GM12878 (cell line): ENCODE results near the gene GPC5. TPM values are rescaled to one million over a fixed set of nuclear protein-coding genes. Genes with fewer than 3 reads are reported as not detected.

Source experiments
- ATAC-seq: fragments of 200-7000 bp; cut with Tn5 transposase; 3 replicates; pipeline ENCODE4 v1.9.1; 2020; ENCODE audit warnings: mild to moderate bottlenecking, moderate library complexity
- BruUV-seq: library from RNA; stranded (reverse); fragments of 400-500 nt; replicated peaks from 2 replicates; lab custom pipeline; 2021; lab: Mats Ljungman, UMichigan
- CTCF ChIA-PET: fragments of 300-600 bp; sonication (Branson Sonifier 250); formaldehyde crosslinking; extraction: SDS; loops from one replicate; lab custom pipeline; 2021; ENCODE audit warnings: inconsistent platforms; lab: Yijun Ruan, JAX
- POLR2A ChIA-PET: fragments of 350-600 bp; formaldehyde crosslinking; extraction: SDS; loops from one replicate; lab custom pipeline; 2021; ENCODE audit warnings: inconsistent platforms; lab: Charles Lee
- RAD21 ChIA-PET: fragments of 300-600 bp; sonication (Branson Sonifier 250); formaldehyde crosslinking; loops from one replicate; lab custom pipeline; 2023; ENCODE audit warnings: antibody characterized with exemption; ENCODE audit not compliant: unreplicated experiment; lab: Charles Lee
- SMC1A ChIA-PET: fragments of 300-600 bp; sonication (Branson Sonifier 250); formaldehyde crosslinking; loops from one replicate; lab custom pipeline; 2023; ENCODE audit not compliant: unreplicated experiment, uncharacterized antibody; lab: Charles Lee
- DNase-seq: peaks from one replicate; pipeline ENCODE4 v3.0.0-alpha.2; 2011; ENCODE audit warnings: low read depth, low spot score
- FAIRE-seq: peaks from 3 replicates; lab custom pipeline; 2011; peaks lifted over from hg19 to GRCh38; lab: Jason Lieb, UNC
- H2AFZ ChIP-seq: 2 replicates; pipeline ENCODE4 v1.6.0; 2011; ENCODE audit warnings: low read depth, low read length, control low read depth; ENCODE audit not compliant: control insufficient read depth
- H3K27ac ChIP-seq: 2 replicates; pipeline ENCODE4 v1.5.1; 2011; ENCODE audit warnings: control low read depth; ENCODE audit not compliant: control insufficient read depth, insufficient read depth
- H3K27me3 ChIP-seq, 2 experiments: replicated peaks in 1 of 2; 2 replicates each; pipeline versions ENCODE4 v1.6.0 to v1.6.1; 2011; ENCODE audit warnings: low read length in 1 of 2; ENCODE audit not compliant: control insufficient read depth in 2 of 2, insufficient read depth in 2 of 2
- H3K36me3 ChIP-seq, 2 experiments: 2 replicates each; pipeline ENCODE4 v1.5.1; 2011; ENCODE audit warnings: low read length in 1 of 2; ENCODE audit not compliant: control insufficient read depth in 2 of 2, insufficient read depth in 2 of 2
- H3K4me1 ChIP-seq: 2 replicates; pipeline ENCODE4 v1.6.1; 2011; ENCODE audit warnings: mild to moderate bottlenecking, low read length, moderate library complexity, mixed read lengths; ENCODE audit not compliant: control insufficient read depth, insufficient read depth
- H3K4me2 ChIP-seq: 2 replicates; pipeline ENCODE4 v1.6.0; 2011; ENCODE audit warnings: control low read depth; ENCODE audit not compliant: control insufficient read depth, insufficient read depth
- H3K4me3 ChIP-seq: fragments of 200-600 bp; sonication (generic); 2 replicates; pipeline ENCODE4 v1.5.1; 2016
- H3K79me2 ChIP-seq: 2 replicates; pipeline ENCODE4 v1.6.0; 2011; ENCODE audit warnings: low read length; ENCODE audit not compliant: control insufficient read depth, insufficient read depth
- H3K9ac ChIP-seq: 2 replicates; pipeline ENCODE4 v1.8.0; 2011; ENCODE audit warnings: low read length, control low read depth, mixed read lengths; ENCODE audit not compliant: control insufficient read depth, insufficient read depth
- H3K9me3 ChIP-seq: replicated peaks from 3 replicates; pipeline ENCODE4 v1.5.1; 2011; ENCODE audit warnings: mild to moderate bottlenecking, low read length; ENCODE audit not compliant: control insufficient read depth, insufficient read depth
- H4K20me1 ChIP-seq: 2 replicates; pipeline ENCODE4 v1.6.0; 2011; ENCODE audit not compliant: control insufficient read depth, insufficient read depth
- IKZF2 ChIP-seq, 2 experiments: fragments of 450-650 bp; IDR thresholded peaks; 2 replicates each; pipeline ENCODE4 v1.6.1; 2017; ENCODE audit warnings: mild to moderate bottlenecking in 2 of 2, moderate library complexity in 2 of 2
- JUND ChIP-seq: IDR thresholded peaks from 2 replicates; pipeline ENCODE4 v1.6.1; 2012; ENCODE audit warnings: low read depth, mild to moderate bottlenecking, low read length, improper control_type of control experiment, moderate library complexity
- NBN ChIP-seq: fragments of 450-650 bp; IDR thresholded peaks from 2 replicates; pipeline ENCODE4 v1.6.1; 2016
- NFIC ChIP-seq: IDR thresholded peaks from 2 replicates; pipeline ENCODE4 v1.6.1; 2012; ENCODE audit warnings: low read depth, mild to moderate bottlenecking, inconsistent platforms, low read length, moderate library complexity
- NR2C1 ChIP-seq: fragments of 450-650 bp; IDR thresholded peaks from 2 replicates; pipeline ENCODE4 v1.6.1; 2017; ENCODE audit warnings: antibody characterized with exemption, mild to moderate bottlenecking, moderate library complexity
- PML ChIP-seq: IDR thresholded peaks from 2 replicates; pipeline ENCODE4 v1.6.1; 2012; ENCODE audit warnings: low read length, inconsistent platforms
- RCOR1 ChIP-seq: conservative IDR thresholded peaks from 2 replicates; pipeline ENCODE4 v1.6.1; 2012; ENCODE audit warnings: low read depth, low read length, improper control_type of control experiment
- STAT1 ChIP-seq: fragments of 450-650 bp; conservative IDR thresholded peaks from 2 replicates; pipeline ENCODE4 v1.6.1; 2014; ENCODE audit warnings: antibody characterized with exemption, mild to moderate bottlenecking
- ZNF24 ChIP-seq: fragments of 450-650 bp; IDR thresholded peaks from 2 replicates; pipeline ENCODE4 v1.6.1; 2017; ENCODE audit warnings: antibody characterized with exemption, mild to moderate bottlenecking
- ZNF384 ChIP-seq: IDR thresholded peaks from 2 replicates; pipeline ENCODE4 v1.6.1; 2012; ENCODE audit warnings: low read depth, mild to moderate bottlenecking, low read length, improper control_type of control experiment, borderline replicate concordance
- in situ Hi-C: fragments of 300-500 bp; cut with MboI; formaldehyde crosslinking; loops from 9 replicates; pipeline ENCODE4 v1.14.3; 2018; ENCODE audit warnings: mixed read lengths
- intact Hi-C: fragments of 100-400 bp; cut with micrococcal nuclease; formaldehyde crosslinking; loops from one replicate; pipeline ENCODE4 v1.14.2; 2022; ENCODE audit not compliant: unreplicated experiment
- polyA plus RNA-seq, 11 experiments: library from polyadenylated mRNA; depleted of rRNA in 4 of 11; unstranded in 6 of 11; stranded (reverse) in 5 of 11; fragments of >200 nt; fragmentation: Nextera tagmentation in 4 of 11; fragmentation: Illumina TruSeq in 1 of 11; extraction: Ambion mirVana in 4 of 11; extraction: Trizol in 1 of 11; gene quantifications; 1 replicate in 1 of 11; 2 replicates in 10 of 11; pipeline versions ENCODE4 v1.2.1 to v1.2.3, GENCODE V29; 2011 to 2016; ENCODE audit warnings: inconsistent platforms in 2 of 11, missing spikeins in 2 of 11, low read depth in 1 of 11
- total RNA-seq, 4 experiments: library from RNA; depleted of rRNA in 3 of 4; stranded (reverse); fragments of >200 nt in 3 of 4; fragmentation: Illumina TruSeq in 1 of 4; extraction: Trizol in 1 of 4; gene quantifications; 2 replicates each; pipeline versions ENCODE4 v1.2.1 to v1.2.3, GENCODE V29; 2013 to 2021
- TF ChIP-seq, protein P1 (sequence below): fragments of 450-650 bp; IDR thresholded peaks from 2 replicates; pipeline ENCODE4 v1.6.1; 2014; ENCODE audit warnings: mild to moderate bottlenecking

GPC5 gene
- total and polyA plus RNA-seq, 10 of the 15 experiments (the other 5 are each of a cell fraction or from before 2014, with no cell fraction given): 0.05 to 0.87 (median 0.44) TPM; not detected in 1

DNA sequence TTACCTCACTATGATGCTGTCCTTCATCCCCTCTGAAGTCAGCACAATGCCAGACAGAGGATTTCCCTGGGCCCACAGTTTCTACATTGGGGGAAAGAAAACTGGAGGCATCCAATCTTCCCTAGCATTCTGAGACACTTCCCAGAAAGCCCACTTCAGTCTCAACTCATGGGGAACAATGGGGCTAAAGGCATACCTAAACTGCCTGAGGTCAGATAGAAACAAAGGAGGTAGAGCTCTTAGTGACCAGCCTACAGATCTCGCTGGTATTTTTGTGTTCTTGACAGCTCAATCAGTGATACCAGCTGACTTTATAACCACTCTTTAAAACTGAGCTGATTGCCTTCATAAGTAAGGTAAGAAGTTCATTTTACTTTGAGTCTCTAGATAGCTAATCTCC is 947.2 kb downstream of the GPC5 start (continued):
- no peak for TF ChIP-seq ZNF384
- TF ChIP-seq, all 136 proteins: peak for 0

GRCh38 chr13:92346046-92346445 is 947.6 kb downstream of the GPC5 start:
- BruUV-seq: no TSS peak

More at GRCh38 chr13:92346046-92346445, 947.6 kb downstream of the GPC5 start:
- DNase-seq: no peak
- ATAC-seq: no peak
- Histone ChIP-seq H3K9me3 (no peaks in the 10 kb centered on the region), H3K4me1 (no peaks in the 10 kb centered on the region), H4K20me1 (no peaks in the 10 kb centered on the region), H3K27ac (no peak overlapping the region), H3K4me2 (no peak overlapping the region), H3K9ac (no peak overlapping the region), H3K4me3 (no peak overlapping the region), H3K36me3 (no peaks in the 10 kb centered on the region), H3K27me3 (no peaks in the 10 kb centered on the region), H2AFZ (no peak overlapping the region), H3K79me2 (no peaks in the 10 kb centered on the region)
- intact Hi-C loops (no loop called here), in situ Hi-C loops (no loop called here)
- RAD21 ChIA-PET: no interaction called here
- no peak for FAIRE-seq
- TF ChIP-seq RCOR1: no peak
- no peak for TF ChIP-seq ZNF24
- TF ChIP-seq, protein P1, sequence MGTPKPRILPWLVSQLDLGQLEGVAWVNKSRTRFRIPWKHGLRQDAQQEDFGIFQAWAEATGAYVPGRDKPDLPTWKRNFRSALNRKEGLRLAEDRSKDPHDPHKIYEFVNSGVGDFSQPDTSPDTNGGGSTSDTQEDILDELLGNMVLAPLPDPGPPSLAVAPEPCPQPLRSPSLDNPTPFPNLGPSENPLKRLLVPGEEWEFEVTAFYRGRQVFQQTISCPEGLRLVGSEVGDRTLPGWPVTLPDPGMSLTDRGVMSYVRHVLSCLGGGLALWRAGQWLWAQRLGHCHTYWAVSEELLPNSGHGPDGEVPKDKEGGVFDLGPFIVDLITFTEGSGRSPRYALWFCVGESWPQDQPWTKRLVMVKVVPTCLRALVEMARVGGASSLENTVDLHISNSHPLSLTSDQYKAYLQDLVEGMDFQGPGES: no peak
- no peak for TF ChIP-seq IKZF2 (IDR thresholded peaks at IDR 0.05)
- TF ChIP-seq PML: no peak
- no peak for TF ChIP-seq JUND
- no peak for TF ChIP-seq NR2C1
- no peak for TF ChIP-seq NBN
- TF ChIP-seq NFIC: no peak
- TF ChIP-seq ZNF384: no peak
- no peak for TF ChIP-seq STAT1
- CTCF ChIA-PET: no interaction called here
- POLR2A ChIA-PET: no interaction called here
- SMC1A ChIA-PET: interaction anchor here (0.7 to 1.7 kb wide), 4 partner anchors 9 to 1754 kb away, joined by 3 to 6 read pairs (median 4); no protein-coding TSS in a partner anchor
